HepG2 (cell line): Measurements from ENCODE around the gene NTM. TPM values are rescaled to one million over a fixed set of nuclear protein-coding genes. Genes with fewer than 3 reads are reported as not detected.

Source experiments
- ATAC-seq: fragments of 200-7000 bp; cut with Tn5 transposase; 3 replicates; pipeline ENCODE4 v1.9.1; 2020; ENCODE audit warnings: mild to moderate bottlenecking, moderate library complexity
- BruUV-seq: library from RNA; stranded (reverse); fragments of 400-500 nt; replicated peaks from 2 replicates; lab custom pipeline; 2021; lab: Mats Ljungman, UMichigan
- CTCF ChIA-PET: fragments of 300-600 bp; formaldehyde crosslinking; extraction: SDS; loops from one replicate; lab custom pipeline; 2021; ENCODE audit warnings: low total read pairs, inconsistent platforms, low intra/inter-chr PET ratio; lab: Yijun Ruan, JAX
- POLR2A ChIA-PET: fragments of 350-600 bp; sonication (Branson Sonifier 250); formaldehyde crosslinking; loops from one replicate; lab custom pipeline; 2020; ENCODE audit warnings: antibody characterized with exemption, inconsistent platforms; lab: Yijun Ruan, JAX
- DNase-seq: peaks from one replicate; pipeline ENCODE4 v3.0.0-alpha.2; 2015; ENCODE audit warnings: low spot score
- FAIRE-seq: peaks from 3 replicates; lab custom pipeline; 2011; peaks lifted over from hg19 to GRCh38; lab: Jason Lieb, UNC
- H2AFZ ChIP-seq: one replicate; pipeline ENCODE4 v1.6.1; 2011; ENCODE audit warnings: low read length, inconsistent platforms
- H3K27ac ChIP-seq: fragments of 300-600 bp; 3 replicates; pipeline ENCODE4 v1.8.0; 2011; ENCODE audit warnings: mixed run types, mild to moderate bottlenecking, mixed read lengths, low read length, inconsistent platforms; ENCODE audit not compliant: insufficient read depth; ENCODE audit errors: extremely low read length
- H3K27me3 ChIP-seq, 2 experiments: fragments of 200-600 bp in 1 of 2; 2 replicates in 1 of 2; 3 replicates in 1 of 2; pipeline versions ENCODE4 v1.6.0 to v1.8.0; 2011; ENCODE audit warnings: low read length in 2 of 2, mild to moderate bottlenecking in 2 of 2, moderate library complexity in 2 of 2, inconsistent platforms in 1 of 2; ENCODE audit not compliant: insufficient read depth in 2 of 2, control insufficient read depth in 1 of 2
- H3K36me3 ChIP-seq, 2 experiments: fragments of 200-600 bp in 1 of 2; replicated peaks in 1 of 2; 2 replicates in 1 of 2; 3 replicates in 1 of 2; pipeline versions ENCODE4 v1.5.1 to v1.8.0; 2011; ENCODE audit warnings: low read length in 2 of 2, inconsistent platforms in 1 of 2; ENCODE audit not compliant: insufficient read depth in 2 of 2, control insufficient read depth in 1 of 2
- H3K4me1 ChIP-seq: 2 replicates; pipeline ENCODE4 v1.5.1; 2012; ENCODE audit warnings: low read length, inconsistent platforms; ENCODE audit not compliant: insufficient read depth
- H3K4me2 ChIP-seq: 2 replicates; pipeline ENCODE4 v1.6.0; 2011; ENCODE audit warnings: low read depth, low read length, inconsistent platforms
- H3K4me3 ChIP-seq, 3 experiments: fragments of 200-600 bp in 1 of 3; sonication (generic), shearing (Covaris generic) in 1 of 3; replicated peaks in 1 of 3; 2 replicates each; pipeline ENCODE4 v1.5.1; 2011 to 2016; ENCODE audit warnings: low read length in 3 of 3, inconsistent platforms in 2 of 3, low read depth in 2 of 3, mild to moderate bottlenecking in 2 of 3, control low read depth in 1 of 3, mixed read lengths in 1 of 3; ENCODE audit not compliant: insufficient read depth in 1 of 3
- H3K79me2 ChIP-seq: one replicate; pipeline ENCODE4 v1.6.1; 2011; ENCODE audit warnings: low read length, inconsistent platforms; ENCODE audit not compliant: insufficient read depth
- H3K9ac ChIP-seq: 2 replicates; pipeline ENCODE4 v1.6.0; 2011; ENCODE audit warnings: mild to moderate bottlenecking, low read depth, low read length, inconsistent platforms; ENCODE audit not compliant: insufficient read depth
- H3K9me3 ChIP-seq: 2 replicates; pipeline ENCODE4 v1.5.1; 2012; ENCODE audit warnings: mild to moderate bottlenecking, low read length
- H4K20me1 ChIP-seq: 2 replicates; pipeline ENCODE4 v1.6.0; 2011; ENCODE audit warnings: inconsistent platforms, mild to moderate bottlenecking, low read length, moderate library complexity; ENCODE audit not compliant: insufficient read depth
- ARNTL ChIP-seq: sonication (generic); formaldehyde crosslinking; IDR thresholded peaks from 2 replicates; pipeline ENCODE4 v1.4.0; 2020; ENCODE audit warnings: mild to moderate bottlenecking, missing genetic modification reagents
- ASH2L ChIP-seq: fragments of 300-600, 200-600 bp; sonication (generic); IDR thresholded peaks from 2 replicates; pipeline ENCODE4 v1.7.0; 2017; ENCODE audit warnings: low read depth, mild to moderate bottlenecking, moderate library complexity, mixed read lengths, low read length; ENCODE audit not compliant: insufficient read length
- ATF5 ChIP-seq: sonication (generic); formaldehyde crosslinking; IDR thresholded peaks from 2 replicates; pipeline ENCODE4 v1.4.0; 2020; ENCODE audit warnings: mild to moderate bottlenecking, low read depth, missing genetic modification reagents
- BRCA1 ChIP-seq: sonication (generic); formaldehyde crosslinking; IDR thresholded peaks from 2 replicates; pipeline ENCODE4 v1.4.0; 2020; ENCODE audit warnings: missing genetic modification reagents
- ETV6 ChIP-seq: sonication (generic); formaldehyde crosslinking; conservative IDR thresholded peaks from 2 replicates; pipeline ENCODE4 v1.4.0; 2020; ENCODE audit warnings: missing genetic modification reagents
- FOXP4 ChIP-seq: sonication (generic); formaldehyde crosslinking; IDR thresholded peaks from 2 replicates; pipeline ENCODE4 v1.4.0; 2020; ENCODE audit warnings: missing genetic modification reagents
- HDAC6 ChIP-seq: fragments of 200-600 bp; sonication (generic); IDR thresholded peaks from 2 replicates; pipeline ENCODE4 v1.7.0; 2017; ENCODE audit warnings: mild to moderate bottlenecking, antibody characterized with exemption, low read length, low read depth
- KDM6A ChIP-seq: IDR thresholded peaks from 2 replicates; pipeline ENCODE4 v1.6.1; 2016; ENCODE audit warnings: low read depth
- REXO4 ChIP-seq: sonication (generic); formaldehyde crosslinking; IDR thresholded peaks from 2 replicates; pipeline ENCODE4 v1.8.0; 2022; ENCODE audit warnings: missing genetic modification reagents, mild to moderate bottlenecking, borderline replicate concordance
- SMAD9 ChIP-seq: sonication (generic); formaldehyde crosslinking; IDR thresholded peaks from 2 replicates; pipeline ENCODE4 v1.5.1; 2020; ENCODE audit warnings: mild to moderate bottlenecking, missing genetic modification reagents
- THAP11 ChIP-seq: IDR thresholded peaks from 2 replicates; pipeline ENCODE4 v1.6.1; 2016; ENCODE audit warnings: missing biosample characterization, missing genetic modification reagents
- ZNF713 ChIP-seq: sonication (generic); formaldehyde crosslinking; IDR thresholded peaks from 2 replicates; pipeline ENCODE4 v1.4.0; 2020; ENCODE audit warnings: mild to moderate bottlenecking, missing genetic modification reagents
- ZNF780A ChIP-seq: sonication (generic); formaldehyde crosslinking; IDR thresholded peaks from 2 replicates; pipeline ENCODE4 v1.8.0; 2022; ENCODE audit warnings: mild to moderate bottlenecking, missing genetic modification reagents, moderate library complexity
- ZNF879 ChIP-seq: sonication (generic); formaldehyde crosslinking; IDR thresholded peaks from 2 replicates; pipeline ENCODE4 v1.8.1; 2023; ENCODE audit warnings: missing genetic modification reagents
- WGBS: methylation state at CpG from one replicate; pipeline ENCODE4 v1.1.6; 2017; ENCODE audit warnings: low lambda C conversion rate; 5-methylcytosine and 5-hydroxymethylcytosine counted together
- in situ Hi-C: cut with HindIII; loops from 2 replicates; pipeline ENCODE4 v1.10.0; 2017; ENCODE audit warnings: low pct_unique_long_range_greater_than_20kb; ENCODE audit not compliant: extremely low pct_ligation_motif_present
- intact Hi-C: fragments of 100-400 bp; cut with micrococcal nuclease; formaldehyde crosslinking; loops from one replicate; pipeline ENCODE4 v1.10.0; 2022; ENCODE audit not compliant: unreplicated experiment
- polyA plus RNA-seq, 8 experiments: library from polyadenylated mRNA; depleted of rRNA in 3 of 8; stranded (reverse) in 7 of 8; unstranded in 1 of 8; fragments of >200 nt; fragmentation: Illumina TruSeq in 4 of 8; extraction: Trizol in 4 of 8; gene quantifications; 2 replicates each; pipeline versions ENCODE4 v1.2.1 to v1.2.3, GENCODE V29; 2011 to 2016; ENCODE audit warnings: low read depth in 4 of 8, missing spikeins in 1 of 8, mixed read lengths in 1 of 8; ENCODE audit not compliant: insufficient read depth in 1 of 8
- total RNA-seq, 5 experiments: library from RNA; depleted of rRNA; stranded (reverse); fragments of >200 nt; fragmentation: Illumina TruSeq; extraction: Trizol; gene quantifications; 2 replicates each; pipeline ENCODE4 v1.2.3, GENCODE V29; 2016; ENCODE audit warnings: low read depth in 1 of 5
- TF ChIP-seq, protein P1 (sequence below): sonication (generic); formaldehyde crosslinking; IDR thresholded peaks from 2 replicates; pipeline ENCODE4 v1.4.0; 2020; ENCODE audit warnings: missing genetic modification reagents
- TF ChIP-seq, protein P2 (sequence below): sonication (generic); formaldehyde crosslinking; conservative IDR thresholded peaks from 2 replicates; pipeline ENCODE4 v1.5.0; 2020; ENCODE audit warnings: missing genetic modification reagents

Gene NTM
- total and polyA plus RNA-seq, 2 of the 13 experiments (the other 11 are each of a cell fraction or from before 2014, with no cell fraction given): not detected

GRCh38 chr11:132257871-132258270 is 887.5 kb downstream of the NTM start:
- H3K27ac ChIP-seq: no peak overlapping the region
- H3K27me3 ChIP-seq: peaks cover 0 to 5% of the 10 kb centered on the region in 2 experiments; a peak in 2 of 5 replicates
- POLR2A ChIA-PET: interaction anchor here (0.6 kb wide), 1 partner anchor 654 kb away, joined by 3 read pairs; no protein-coding TSS in a partner anchor
- CTCF ChIA-PET: no interaction called here
- H3K9ac ChIP-seq: no peak overlapping the region
- FAIRE-seq: no peak
- no TSS peak for BruUV-seq
- no peaks in the 10 kb centered on the region for H3K36me3 ChIP-seq
- no peaks in the 10 kb centered on the region for H3K4me1 ChIP-seq
- intact Hi-C loops: no loop called here
- no peaks in the 10 kb centered on the region; the same call in 1 of the 2 replicates for H3K9me3 ChIP-seq
- WGBS: 15% methylated on average over 4 of the region's 5 CpGs
- no peaks in the 10 kb centered on the region for H4K20me1 ChIP-seq
- TF ChIP-seq ZNF780A (CRISPR knock-in tag) (no peak), ASH2L (no peak), BRCA1 (no peak), HDAC6 (no peak), ZNF879 (no peak), ZNF713 (CRISPR knock-in tag) (no peak), FOXP4 (CRISPR knock-in tag) (no peak), THAP11 (CRISPR knock-in tag) (no peak), REXO4 (CRISPR knock-in tag) (no peak), KDM6A (CRISPR knock-in tag) (no peak), ETV6 (no peak), ARNTL (CRISPR knock-in tag) (no peak), SMAD9 (CRISPR knock-in tag) (no peak), ATF5 (CRISPR knock-in tag) (no peak)
- TF ChIP-seq, protein P1, sequence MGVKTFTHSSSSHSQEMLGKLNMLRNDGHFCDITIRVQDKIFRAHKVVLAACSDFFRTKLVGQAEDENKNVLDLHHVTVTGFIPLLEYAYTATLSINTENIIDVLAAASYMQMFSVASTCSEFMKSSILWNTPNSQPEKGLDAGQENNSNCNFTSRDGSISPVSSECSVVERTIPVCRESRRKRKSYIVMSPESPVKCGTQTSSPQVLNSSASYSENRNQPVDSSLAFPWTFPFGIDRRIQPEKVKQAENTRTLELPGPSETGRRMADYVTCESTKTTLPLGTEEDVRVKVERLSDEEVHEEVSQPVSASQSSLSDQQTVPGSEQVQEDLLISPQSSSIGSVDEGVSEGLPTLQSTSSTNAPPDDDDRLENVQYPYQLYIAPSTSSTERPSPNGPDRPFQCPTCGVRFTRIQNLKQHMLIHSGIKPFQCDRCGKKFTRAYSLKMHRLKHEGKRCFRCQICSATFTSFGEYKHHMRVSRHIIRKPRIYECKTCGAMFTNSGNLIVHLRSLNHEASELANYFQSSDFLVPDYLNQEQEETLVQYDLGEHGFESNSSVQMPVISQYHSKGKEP (CRISPR knock-in tag): no peak
- TF ChIP-seq, protein P2, sequence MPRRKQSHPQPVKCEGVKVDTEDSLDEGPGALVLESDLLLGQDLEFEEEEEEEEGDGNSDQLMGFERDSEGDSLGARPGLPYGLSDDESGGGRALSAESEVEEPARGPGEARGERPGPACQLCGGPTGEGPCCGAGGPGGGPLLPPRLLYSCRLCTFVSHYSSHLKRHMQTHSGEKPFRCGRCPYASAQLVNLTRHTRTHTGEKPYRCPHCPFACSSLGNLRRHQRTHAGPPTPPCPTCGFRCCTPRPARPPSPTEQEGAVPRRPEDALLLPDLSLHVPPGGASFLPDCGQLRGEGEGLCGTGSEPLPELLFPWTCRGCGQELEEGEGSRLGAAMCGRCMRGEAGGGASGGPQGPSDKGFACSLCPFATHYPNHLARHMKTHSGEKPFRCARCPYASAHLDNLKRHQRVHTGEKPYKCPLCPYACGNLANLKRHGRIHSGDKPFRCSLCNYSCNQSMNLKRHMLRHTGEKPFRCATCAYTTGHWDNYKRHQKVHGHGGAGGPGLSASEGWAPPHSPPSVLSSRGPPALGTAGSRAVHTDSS: no peak
- DNase-seq: no peak
- H3K4me2 ChIP-seq: no peak overlapping the region
- H3K79me2 ChIP-seq: no peaks in the 10 kb centered on the region
- ATAC-seq: no peak
- H3K4me3 ChIP-seq: no peak overlapping the region
- in situ Hi-C loops: no loop called here
- no peak overlapping the region for H2AFZ ChIP-seq
